ENCODE data around the gene PTPRN2.

- TF ChIP-seq MAX (IDR thresholded peaks at IDR 0.05; ENCODE audit: low read depth, low read length): no peak
- TF ChIP-seq MYC (IDR thresholded peaks at IDR 0.05; ENCODE audit: low read depth, low read length): no peak
- no peak for TF ChIP-seq CTCF (IDR thresholded peaks at IDR 0.05; ENCODE audit: low read depth, low read length)
Observed at GRCh38 chr7:157712666-157713235, 874.9 kb downstream of the PTPRN2 start.
